Measurements from ENCODE around the gene ZSCAN5C. TPM values are rescaled to one million over a fixed set of nuclear protein-coding genes. Genes with fewer than 3 reads are reported as not detected.

ZSCAN5C gene
- total and polyA plus RNA-seq, 2 of the 8 experiments (the other 6 are each of a cell fraction or from before 2014, with no cell fraction given) = not detected

DNA sequence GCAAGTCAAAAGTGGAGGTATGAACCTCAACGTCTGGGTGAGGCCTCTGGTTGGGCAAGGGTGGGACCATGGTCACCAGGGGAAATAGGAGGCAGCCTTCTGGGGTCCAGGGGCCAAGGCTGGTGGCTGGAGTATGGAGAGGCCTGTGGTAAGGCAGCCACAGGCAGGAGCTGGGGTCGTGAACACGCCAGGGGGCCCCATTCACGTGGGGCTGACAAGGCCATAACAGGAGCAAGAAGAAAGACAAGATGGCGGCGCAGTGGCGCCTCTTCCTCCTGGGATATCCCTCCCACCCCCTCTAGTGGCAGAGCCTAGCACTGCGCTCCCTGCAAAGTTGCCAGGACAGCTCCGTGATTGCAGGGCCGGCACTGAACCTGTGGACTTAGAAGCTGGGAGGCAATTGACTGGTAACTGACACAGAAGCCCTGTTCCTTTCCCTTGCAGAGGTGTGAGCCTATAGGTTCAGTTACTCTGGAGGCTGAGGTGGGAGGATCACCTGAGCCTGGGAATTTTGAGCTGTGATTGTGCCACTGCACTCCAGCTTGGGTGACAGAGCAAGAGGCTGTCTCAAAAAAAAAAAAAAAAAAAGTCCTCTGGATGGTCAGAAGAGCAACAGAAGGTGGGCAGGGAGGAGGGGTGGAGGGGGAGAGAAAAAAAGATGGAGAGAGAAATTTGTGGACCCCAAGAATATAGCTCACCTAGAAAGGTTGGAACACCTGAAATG lies 50.8 kb downstream of the ZSCAN5C start:
- Histone ChIP-seq H3K4me3 (ENCODE audit: extremely low read depth in 1 of 4, insufficient read depth in 2 of 4, low read depth in 3 of 4, low read length in 4 of 4) (no peak overlapping the region; a peak in 1 of 8 replicates), H4K91ac (replicated peaks; ENCODE audit: insufficient read length, low read length) (peak overlapping the region; percentile 66), H2AFZ (ENCODE audit: low read length) (peak overlapping the region; percentile 83), H4K5ac (ENCODE audit: insufficient read length, low read depth, low read length) (no peak overlapping the region), H2BK120ac (replicated peaks; ENCODE audit: low read depth, low read length) (no peak overlapping the region), H3K4ac (replicated peaks; ENCODE audit: insufficient read length, low read depth, low read length) (peak overlapping the region; percentile 44), H3K4me1 (replicated peaks in 1 of 4; ENCODE audit: control insufficient read depth in 3 of 4, insufficient read depth in 4 of 4, low read length in 3 of 4) (no peaks in the 10 kb centered on the region), H4K8ac (ENCODE audit: extremely low read depth, insufficient read depth, low read length) (peak overlapping the region; percentile 96; the same call in 1 of the 2 replicates), H2BK15ac (ENCODE audit: low read length) (no peak overlapping the region), H3K14ac (ENCODE audit: insufficient read length) (no peak overlapping the region), H3K27me3 (replicated peaks in 1 of 4; ENCODE audit: control insufficient read depth in 3 of 4, extremely low read depth in 1 of 4, insufficient read depth in 3 of 4, low read length in 3 of 4) (no peaks in the 10 kb centered on the region; a peak in 1 of 7 replicates), H3K9me3 (ENCODE audit: insufficient read depth in 2 of 2, low read depth in 1 of 2, low read length in 1 of 2) (peaks cover 0 to 6% of the 10 kb centered on the region in 2 experiments; a peak in 1 of 4 replicates), H2BK20ac (ENCODE audit: low read length) (no peak overlapping the region), H3K79me1 (ENCODE audit: low read depth, low read length) (no peaks in the 10 kb centered on the region), H3K36me3 (ENCODE audit: control insufficient read depth in 2 of 4, insufficient read depth in 4 of 4, low read length in 3 of 4) (no peaks in the 10 kb centered on the region), H3K23me2 (ENCODE audit: low read depth, low read length) (no peaks in the 10 kb centered on the region), H3K27ac (ENCODE audit: low read depth, low read length) (no peak overlapping the region), H2BK12ac (ENCODE audit: low read depth, low read length) (no peak overlapping the region), H3K4me2 (ENCODE audit: insufficient read depth in 1 of 2, low read depth in 2 of 2, low read length in 2 of 2) (no peak overlapping the region), H2AK5ac (ENCODE audit: low read depth, low read length) (no peak overlapping the region), H4K20me1 (replicated peaks in 1 of 2; ENCODE audit: control insufficient read depth in 1 of 2, insufficient read depth in 2 of 2, low read length in 2 of 2) (no peaks in the 10 kb centered on the region), H2BK5ac (ENCODE audit: low read depth, low read length) (no peak overlapping the region), H3K56ac (replicated peaks; ENCODE audit: insufficient read length, low read depth, low read length) (no peak overlapping the region), H3K9ac (replicated peaks in 1 of 4; ENCODE audit: extremely low read depth in 1 of 4, low read depth in 3 of 4, low read length in 3 of 4) (no peak overlapping the region), H3K79me2 (ENCODE audit: control insufficient read depth in 1 of 2, insufficient read depth in 2 of 2, low read length in 2 of 2) (no peaks in the 10 kb centered on the region), H3K23ac (ENCODE audit: insufficient read length) (no peak overlapping the region), H3K18ac (ENCODE audit: extremely low read depth, low read length) (no peak overlapping the region; the same call in none of the 2 replicates)
- ChIA-PET CTCF (ENCODE audit: partially characterized antibody) (interaction anchor here (0.5 to 5.6 kb wide), 61 partner anchors 7 to 1098 kb away, joined by 3 to 76 read pairs (median 5); partner anchors contain the start of genes GALP and ZSCAN5A), POLR2A (ENCODE audit: partially characterized antibody) (interaction anchor here (0.7 to 1.0 kb wide), 3 partner anchors 16 to 138 kb away, joined by 3 to 4 read pairs (median 3); no protein-coding TSS in a partner anchor)
- 25% methylated on average over 8 of the region's 10 CpGs; no CpG with 5 or more reads in 1 of the 2 experiments for WGBS, 2 experiments (ENCODE audit: extremely low coverage in 1 of 2, insufficient coverage in 1 of 2, insufficient read length in 1 of 2, insufficient replicate concordance in 2 of 2, low coverage in 1 of 2, low lambda C conversion rate in 2 of 2, missing lambda C conversion rate in 1 of 2)
- DNase-seq (ENCODE audit: low read depth in 1 of 2, low spot score in 2 of 2) (peak; percentile 73 to 98), FAIRE-seq (no peak)
- TF ChIP-seq SIN3A (conservative IDR thresholded peaks at IDR 0.05 in 1 of 2, IDR thresholded peaks at IDR 0.05 in 1 of 2; ENCODE audit: low read depth in 1 of 2, low read length in 2 of 2) = no peak
- no peak for TF ChIP-seq SP4 (IDR thresholded peaks at IDR 0.05; ENCODE audit: low read length)
- TF ChIP-seq YY1 (IDR thresholded peaks at IDR 0.05; ENCODE audit: low read depth, low read length) = peak; percentile 98
- no peak for TF ChIP-seq CBX8 (IDR thresholded peaks at IDR 0.05; ENCODE audit: borderline replicate concordance, low read depth, low read length)
- TF ChIP-seq, protein P1, sequence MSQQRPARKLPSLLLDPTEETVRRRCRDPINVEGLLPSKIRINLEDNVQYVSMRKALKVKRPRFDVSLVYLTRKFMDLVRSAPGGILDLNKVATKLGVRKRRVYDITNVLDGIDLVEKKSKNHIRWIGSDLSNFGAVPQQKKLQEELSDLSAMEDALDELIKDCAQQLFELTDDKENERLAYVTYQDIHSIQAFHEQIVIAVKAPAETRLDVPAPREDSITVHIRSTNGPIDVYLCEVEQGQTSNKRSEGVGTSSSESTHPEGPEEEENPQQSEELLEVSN (IDR thresholded peaks at IDR 0.05) = 0 out of 2 replicates have a peak, but pooled peaks have one; percentile 37
- peak; percentile 79 to 81 for TF ChIP-seq RAD21 (IDR thresholded peaks at IDR 0.05 in 1 of 2, conservative IDR thresholded peaks at IDR 0.05 in 1 of 2; ENCODE audit: low read depth in 2 of 2, low read length in 2 of 2)
- TF ChIP-seq, protein P2, sequence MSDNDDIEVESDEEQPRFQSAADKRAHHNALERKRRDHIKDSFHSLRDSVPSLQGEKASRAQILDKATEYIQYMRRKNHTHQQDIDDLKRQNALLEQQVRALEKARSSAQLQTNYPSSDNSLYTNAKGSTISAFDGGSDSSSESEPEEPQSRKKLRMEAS (IDR thresholded peaks at IDR 0.05) = peak; percentile 81

Measured in H1 (cell line).